Prostate gland (tissue), 2 donors: Measurements from ENCODE around the gene MED12L. TPM values are rescaled to one million over a fixed set of nuclear protein-coding genes. Genes with fewer than 3 reads are reported as not detected.

Experiments
- DNase-seq: peaks from one replicate; pipeline ENCODE4 v3.0.0-alpha.2; 2019; ENCODE audit warnings: low spot score
- H3K27ac ChIP-seq, 2 donors: fragments of 200-600 bp; sonication (generic); 2 replicates each; pipeline ENCODE4 v1.5.1; 2017 to 2019
- H3K27me3 ChIP-seq: fragments of 200-600 bp; sonication (generic); replicated peaks from 2 replicates; pipeline ENCODE4 v1.5.1; 2019; ENCODE audit not compliant: insufficient read depth
- H3K36me3 ChIP-seq, 2 donors: fragments of 200-600 bp; sonication (generic); 1 replicate in 1 of 2; 2 replicates in 1 of 2; pipeline versions ENCODE4 v1.5.1 to v1.8.1; 2017 to 2019
- H3K4me1 ChIP-seq: fragments of 200-600 bp; sonication (generic); replicated peaks from 2 replicates; pipeline ENCODE4 v1.5.1; 2019
- H3K4me3 ChIP-seq, 2 donors: fragments of 200-600 bp; sonication (generic); 2 replicates each; pipeline ENCODE4 v1.5.1; 2017 to 2019
- H3K9me3 ChIP-seq: fragments of 200-600 bp; sonication (generic); 2 replicates; pipeline ENCODE4 v1.5.1; 2017
- POLR2A ChIP-seq: fragments of 450-650 bp; IDR thresholded peaks from one replicate; pipeline ENCODE4 v1.6.1; 2016; ENCODE audit warnings: antibody characterized with exemption, mild to moderate bottlenecking
- POLR2AphosphoS5 ChIP-seq: sonication (generic); formaldehyde crosslinking; IDR thresholded peaks from one replicate; pipeline ENCODE4 v1.6.1; 2017; ENCODE audit warnings: antibody characterized with exemption
- WGBS: methylation state at CpG from one replicate; pipeline ENCODE4 v1.1.5; 2018; 5-methylcytosine and 5-hydroxymethylcytosine counted together
- intact Hi-C: fragments of 100-400 bp; cut with DNase I; formaldehyde crosslinking; loops from one replicate; pipeline ENCODE4 v1.14.2; 2022
- total RNA-seq, 2 donors: library from RNA; depleted of rRNA; stranded (reverse); fragments of >200 nt; gene quantifications; one replicate each; pipeline ENCODE4 v1.1.0, GENCODE V29; 2016
- TF ChIP-seq, protein P1 (sequence below), 4 experiments: fragments of 200-600 bp in 2 of 4; fragments of 450-650 bp in 2 of 4; sonication (generic) in 2 of 4; IDR thresholded peaks; 1 replicate in 3 of 4; 2 replicates in 1 of 4; pipeline ENCODE4 v1.5.1; 2016 to 2019; ENCODE audit warnings: antibody characterized with exemption in 4 of 4, mild to moderate bottlenecking in 2 of 4, moderate library complexity in 2 of 4

Gene MED12L
- total RNA-seq, 2 donors from 2014 or later: 3.6 to 4.3 TPM

DNA sequence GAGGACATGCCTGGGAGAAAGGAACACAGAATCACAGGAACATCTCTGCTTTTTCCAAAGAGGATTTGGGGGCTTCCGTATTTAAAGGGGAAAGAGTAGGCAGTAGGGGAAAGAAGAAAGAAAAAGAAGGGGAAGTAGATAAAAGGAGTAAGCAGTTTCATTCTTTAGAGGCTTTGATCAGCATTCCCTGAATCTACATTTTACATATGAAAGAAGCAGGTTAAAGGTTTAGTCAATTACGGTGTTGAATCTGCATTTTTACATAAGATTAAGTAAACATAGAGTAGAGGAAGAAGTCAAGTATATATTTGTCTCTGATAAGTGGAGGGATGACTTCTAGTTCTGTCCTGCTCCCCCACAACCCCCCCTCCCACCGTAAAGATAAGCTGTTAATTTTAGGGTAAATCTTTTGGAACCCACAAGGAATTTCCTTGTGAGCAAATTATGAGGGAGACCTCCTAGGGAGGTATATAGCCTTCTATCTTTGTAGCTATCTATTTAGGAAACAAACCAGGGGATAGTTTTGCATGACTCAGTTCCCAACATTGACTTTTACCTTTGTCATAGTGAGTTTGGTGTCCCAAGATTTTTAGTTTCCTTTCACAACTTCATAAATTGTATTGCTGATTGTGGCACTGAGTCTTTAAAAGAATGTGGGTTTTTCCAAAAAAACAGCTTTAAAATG is 307.8 kb downstream of the MED12L start:
- no peaks in the 10 kb centered on the region for H3K9me3 ChIP-seq
- no peaks in the 10 kb centered on the region for H3K36me3 ChIP-seq
- no peak for TF ChIP-seq POLR2A
- 66% methylated on average over 3 of the region's 3 CpGs for WGBS
- no peak overlapping the region for H3K27ac ChIP-seq
- DNase-seq: no peak
- H3K4me3 ChIP-seq: no peak overlapping the region
- H3K4me1 ChIP-seq: no peaks in the 10 kb centered on the region
- H3K27me3 ChIP-seq: no peaks in the 10 kb centered on the region
- intact Hi-C loops: no loop called here

- DNase-seq: no peak
- Histone ChIP-seq H3K36me3 (no peaks in the 10 kb centered on the region), H3K9me3 (no peaks in the 10 kb centered on the region), H3K27ac (no peak overlapping the region), H3K4me3 (no peak overlapping the region), H3K4me1 (no peaks in the 10 kb centered on the region), H3K27me3 (no peaks in the 10 kb centered on the region)
- intact Hi-C loops: no loop called here
- TF ChIP-seq, protein P1, sequence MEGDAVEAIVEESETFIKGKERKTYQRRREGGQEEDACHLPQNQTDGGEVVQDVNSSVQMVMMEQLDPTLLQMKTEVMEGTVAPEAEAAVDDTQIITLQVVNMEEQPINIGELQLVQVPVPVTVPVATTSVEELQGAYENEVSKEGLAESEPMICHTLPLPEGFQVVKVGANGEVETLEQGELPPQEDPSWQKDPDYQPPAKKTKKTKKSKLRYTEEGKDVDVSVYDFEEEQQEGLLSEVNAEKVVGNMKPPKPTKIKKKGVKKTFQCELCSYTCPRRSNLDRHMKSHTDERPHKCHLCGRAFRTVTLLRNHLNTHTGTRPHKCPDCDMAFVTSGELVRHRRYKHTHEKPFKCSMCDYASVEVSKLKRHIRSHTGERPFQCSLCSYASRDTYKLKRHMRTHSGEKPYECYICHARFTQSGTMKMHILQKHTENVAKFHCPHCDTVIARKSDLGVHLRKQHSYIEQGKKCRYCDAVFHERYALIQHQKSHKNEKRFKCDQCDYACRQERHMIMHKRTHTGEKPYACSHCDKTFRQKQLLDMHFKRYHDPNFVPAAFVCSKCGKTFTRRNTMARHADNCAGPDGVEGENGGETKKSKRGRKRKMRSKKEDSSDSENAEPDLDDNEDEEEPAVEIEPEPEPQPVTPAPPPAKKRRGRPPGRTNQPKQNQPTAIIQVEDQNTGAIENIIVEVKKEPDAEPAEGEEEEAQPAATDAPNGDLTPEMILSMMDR (IDR thresholded peaks at IDR 0.05): no peak
- TF ChIP-seq POLR2A: no peak
- TF ChIP-seq POLR2AphosphoS5: no peak
- 67% methylated on average over 4 of the region's 4 CpGs for WGBS
These were observed 308.5 kb downstream of the MED12L start for GRCh38 chr3:151393941-151394340.

- DNase-seq: peak; percentile 16
- Histone ChIP-seq H3K9me3 (no peaks in the 10 kb centered on the region), H3K36me3 (no peaks in the 10 kb centered on the region), H3K4me3 (no peak overlapping the region), H3K27me3 (no peaks in the 10 kb centered on the region), H3K27ac (no peak overlapping the region), H3K4me1 (no peaks in the 10 kb centered on the region)
- intact Hi-C loops: no loop called here
- TF ChIP-seq POLR2A (no peak), POLR2AphosphoS5 (no peak)
- TF ChIP-seq, protein P1 (IDR thresholded peaks at IDR 0.05): no peak
- WGBS: 53% methylated on average over 8 of the region's 8 CpGs
These were observed 309.1 kb downstream of the MED12L start for GRCh38 chr3:151394611-151395010.

DNA sequence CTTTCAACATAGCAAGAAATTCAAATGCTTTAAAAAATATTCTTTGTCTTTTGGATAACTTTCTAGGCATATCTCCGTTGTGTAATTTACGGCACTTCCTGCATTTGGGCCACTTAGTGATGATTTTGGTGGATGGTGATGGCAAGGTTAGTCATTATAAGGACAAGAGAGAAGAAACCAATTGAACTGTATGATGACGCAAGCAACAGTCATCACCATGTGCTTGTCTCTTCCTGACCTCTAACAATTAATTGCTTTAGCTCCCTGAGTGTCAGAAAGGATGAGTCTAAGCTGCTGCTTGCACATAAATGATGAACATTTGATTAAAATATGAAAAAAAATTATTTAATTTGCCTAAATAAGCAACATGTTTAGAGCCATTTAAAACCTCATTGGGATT is 310.3 kb downstream of the MED12L start:
- WGBS: 92% methylated on average over 3 of the region's 3 CpGs

DNA sequence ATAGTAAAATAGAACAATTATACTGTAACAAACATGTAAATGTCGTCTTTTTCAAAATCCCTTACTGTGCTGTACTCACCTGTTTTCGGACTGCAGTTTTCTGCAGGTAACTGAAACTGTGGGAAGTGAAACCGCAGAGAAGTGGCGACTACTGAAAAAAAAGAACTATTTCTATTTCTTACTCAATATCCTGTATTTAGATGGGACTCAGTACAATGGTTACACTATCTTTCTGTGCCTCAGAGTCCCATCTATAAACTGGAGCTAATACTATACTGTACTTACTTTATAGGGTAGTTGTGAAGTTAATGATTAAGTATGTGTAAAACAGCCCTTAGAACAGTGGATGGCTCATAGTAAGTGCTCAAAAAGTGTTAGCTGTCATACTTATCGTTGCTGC is 313.4 kb downstream of the MED12L start:
- no peaks in the 10 kb centered on the region for H3K4me1 ChIP-seq
- WGBS: 70% methylated on average over 5 of the region's 5 CpGs
- H3K9me3 ChIP-seq: no peaks in the 10 kb centered on the region
- H3K36me3 ChIP-seq: no peaks in the 10 kb centered on the region
- DNase-seq: no peak
- no peak overlapping the region for H3K4me3 ChIP-seq
- intact Hi-C loops: no loop called here
- TF ChIP-seq, protein P1 (IDR thresholded peaks at IDR 0.05): no peak
- TF ChIP-seq POLR2AphosphoS5: no peak
- TF ChIP-seq POLR2A: no peak
- H3K27me3 ChIP-seq: no peaks in the 10 kb centered on the region
- no peak overlapping the region for H3K27ac ChIP-seq

More for the DNA sequence above, 310.3 kb downstream of the MED12L start:
- no peak for TF ChIP-seq POLR2AphosphoS5
- no peak for TF ChIP-seq POLR2A
- TF ChIP-seq, protein P1 (IDR thresholded peaks at IDR 0.05): no peak
- DNase-seq: no peak
- no peaks in the 10 kb centered on the region for H3K9me3 ChIP-seq
- H3K4me1 ChIP-seq: no peaks in the 10 kb centered on the region
- H3K4me3 ChIP-seq: no peak overlapping the region
- H3K27me3 ChIP-seq: no peaks in the 10 kb centered on the region
- H3K36me3 ChIP-seq: no peaks in the 10 kb centered on the region
- intact Hi-C loops: no loop called here
- H3K27ac ChIP-seq: no peak overlapping the region
